IMR-90 (cell line): Measurements from ENCODE around the gene RFXANK. TPM values are rescaled to one million over a fixed set of nuclear protein-coding genes. Genes with fewer than 3 reads are reported as not detected.

ENCODE experiments used
- ATAC-seq: fragments of 200-7000 bp; cut with Tn5 transposase; 2 replicates; pipeline ENCODE4 v1.9.1; 2020; ENCODE audit warnings: low read depth, mild to moderate bottlenecking, moderate library complexity
- BruUV-seq: library from RNA; stranded (reverse); fragments of 400-500 nt; replicated peaks from 2 replicates; lab custom pipeline; 2021; lab: Mats Ljungman, UMichigan
- CTCF ChIA-PET: fragments of 300-600 bp; formaldehyde crosslinking; extraction: SDS; loops from one replicate; lab custom pipeline; 2021; ENCODE audit warnings: antibody characterized with exemption; lab: Yijun Ruan, JAX
- POLR2A ChIA-PET: fragments of 300-600 bp; sonication (Branson Sonifier 250); formaldehyde crosslinking; loops from one replicate; lab custom pipeline; 2022; ENCODE audit warnings: antibody characterized with exemption; ENCODE audit not compliant: unreplicated experiment; lab: Charles Lee
- DNase-seq: peaks from one replicate; pipeline ENCODE4 v3.0.0; 2013
- H2AFZ ChIP-seq: replicated peaks from 2 replicates; pipeline ENCODE3; 2013; ENCODE audit warnings: low read length, mild to moderate bottlenecking; ENCODE audit not compliant: poor library complexity
- H2AK5ac ChIP-seq: 2 replicates; pipeline ENCODE4 v1.6.1; 2013; ENCODE audit warnings: low read depth, low read length, inconsistent platforms
- H2AK9ac ChIP-seq: replicated peaks from 2 replicates; pipeline ENCODE3; 2013; ENCODE audit warnings: mild to moderate bottlenecking, low read depth, low read length, moderate library complexity; ENCODE audit not compliant: poor library complexity
- H2BK120ac ChIP-seq: 2 replicates; pipeline ENCODE4 v1.6.1; 2013; ENCODE audit warnings: low read depth, low read length, inconsistent platforms
- H2BK15ac ChIP-seq: 3 replicates; pipeline ENCODE4 v1.6.1; 2013; ENCODE audit warnings: low read depth, low read length, inconsistent platforms
- H2BK20ac ChIP-seq: 2 replicates; pipeline ENCODE4 v1.6.1; 2013; ENCODE audit warnings: low read depth, mild to moderate bottlenecking, inconsistent platforms, low read length, moderate library complexity
- H2BK5ac ChIP-seq: 2 replicates; pipeline ENCODE4 v1.6.1; 2013; ENCODE audit warnings: mild to moderate bottlenecking, low read depth, low read length, inconsistent platforms; ENCODE audit not compliant: poor library complexity, severe bottlenecking
- H3K14ac ChIP-seq: replicated peaks from 2 replicates; pipeline ENCODE4 v1.6.1; 2013; ENCODE audit warnings: low read depth, low read length, inconsistent platforms
- H3K18ac ChIP-seq: 2 replicates; pipeline ENCODE4 v1.6.1; 2013; ENCODE audit warnings: low read depth, low read length, control low read depth
- H3K23ac ChIP-seq: 2 replicates; pipeline ENCODE4 v1.6.1; 2013; ENCODE audit warnings: low read depth, low read length, inconsistent platforms
- H3K27ac ChIP-seq: 2 replicates; pipeline ENCODE4 v1.5.1; 2013; ENCODE audit warnings: mild to moderate bottlenecking, control low read depth, low read length; ENCODE audit not compliant: insufficient read depth
- H3K27me3 ChIP-seq: 2 replicates; pipeline ENCODE4 v1.6.1; 2013; ENCODE audit warnings: low read length; ENCODE audit not compliant: control insufficient read depth, insufficient read depth
- H3K36me3 ChIP-seq: 2 replicates; pipeline ENCODE4 v1.6.1; 2013; ENCODE audit warnings: low read length, mixed read lengths; ENCODE audit not compliant: control insufficient read depth, insufficient read depth
- H3K4ac ChIP-seq: 2 replicates; pipeline ENCODE4 v1.6.1; 2013; ENCODE audit warnings: low read depth, low read length, inconsistent platforms
- H3K4me1 ChIP-seq: 2 replicates; pipeline ENCODE4 v1.6.1; 2013; ENCODE audit warnings: low read length, mixed read lengths; ENCODE audit not compliant: control insufficient read depth, insufficient read depth
- H3K4me2 ChIP-seq: 2 replicates; pipeline ENCODE4 v1.6.1; 2013; ENCODE audit warnings: low read depth, mild to moderate bottlenecking, control low read depth, low read length, moderate library complexity
- H3K4me3 ChIP-seq: 2 replicates; pipeline ENCODE4 v1.5.1; 2013; ENCODE audit warnings: low read depth, mild to moderate bottlenecking, control low read depth, low read length, moderate library complexity; ENCODE audit not compliant: insufficient read depth
- H3K56ac ChIP-seq: 2 replicates; pipeline ENCODE4 v1.6.1; 2013; ENCODE audit warnings: low read length, inconsistent platforms; ENCODE audit not compliant: insufficient read depth; ENCODE audit errors: extremely low read depth
- H3K79me1 ChIP-seq, 2 experiments: 2 replicates each; pipeline ENCODE4 v1.6.1; 2013; ENCODE audit warnings: low read length in 2 of 2, inconsistent platforms in 1 of 2, low read depth in 1 of 2
- H3K9ac ChIP-seq: 2 replicates; pipeline ENCODE4 v1.6.1; 2013; ENCODE audit warnings: low read depth, low read length, control low read depth
- H3K9me1 ChIP-seq: 2 replicates; pipeline ENCODE4 v1.6.1; 2013; ENCODE audit warnings: low read length, inconsistent platforms; ENCODE audit not compliant: insufficient read depth
- H3K9me3 ChIP-seq: 2 replicates; pipeline ENCODE4 v1.6.1; 2013; ENCODE audit warnings: low read length; ENCODE audit not compliant: control insufficient read depth, insufficient read depth
- H4K20me1 ChIP-seq: 2 replicates; pipeline ENCODE4 v1.6.1; 2013; ENCODE audit warnings: low read length, inconsistent platforms; ENCODE audit not compliant: insufficient read depth
- H4K5ac ChIP-seq: 2 replicates; pipeline ENCODE4 v1.6.1; 2013; ENCODE audit warnings: mild to moderate bottlenecking, low read depth, low read length, control low read depth
- H4K8ac ChIP-seq, 2 experiments: 2 replicates each; pipeline ENCODE4 v1.6.1; 2013; ENCODE audit warnings: low read depth in 2 of 2, low read length in 2 of 2, control low read depth in 1 of 2, inconsistent platforms in 1 of 2
- H4K91ac ChIP-seq: 2 replicates; pipeline ENCODE4 v1.6.1; 2013; ENCODE audit warnings: low read depth, low read length, inconsistent platforms; ENCODE audit not compliant: insufficient read depth
- BHLHE40 ChIP-seq: fragments of 150-350 bp; IDR thresholded peaks from 2 replicates; pipeline ENCODE4 v1.6.1; 2016; ENCODE audit warnings: mild to moderate bottlenecking, low read depth, low read length
- CEBPB ChIP-seq: IDR thresholded peaks from 2 replicates; pipeline ENCODE4 v1.6.1; 2012; ENCODE audit warnings: low read depth, low read length, improper control_type of control experiment
- CHD1 ChIP-seq: IDR thresholded peaks from 2 replicates; pipeline ENCODE4 v1.6.1; 2012; ENCODE audit warnings: low read depth, low read length, improper control_type of control experiment
- FOS ChIP-seq: fragments of 150-350 bp; IDR thresholded peaks from 2 replicates; pipeline ENCODE4 v1.6.1; 2016; ENCODE audit warnings: low read depth, low read length
- MAFK ChIP-seq: IDR thresholded peaks from 2 replicates; pipeline ENCODE4 v1.6.1; 2012; ENCODE audit warnings: low read depth, low read length, improper control_type of control experiment
- MAZ ChIP-seq: IDR thresholded peaks from 2 replicates; pipeline ENCODE4 v1.6.1; 2012; ENCODE audit warnings: low read depth, mild to moderate bottlenecking, low read length, improper control_type of control experiment, moderate library complexity, borderline replicate concordance
- MXI1 ChIP-seq: IDR thresholded peaks from 2 replicates; pipeline ENCODE4 v1.6.1; 2012; ENCODE audit warnings: low read depth, mild to moderate bottlenecking, low read length, moderate library complexity, borderline replicate concordance
- NFE2L2 ChIP-seq: fragments of 150-350 bp; IDR thresholded peaks from 2 replicates; pipeline ENCODE4 v1.6.1; 2016; ENCODE audit warnings: low read depth, mild to moderate bottlenecking, low read length
- POLR2A ChIP-seq: IDR thresholded peaks from 2 replicates; pipeline ENCODE4 v1.6.1; 2012; ENCODE audit warnings: mild to moderate bottlenecking, low read depth, low read length
- RAD21 ChIP-seq: IDR thresholded peaks from 2 replicates; pipeline ENCODE4 v1.6.1; 2012; ENCODE audit warnings: low read length, improper control_type of control experiment
- RCOR1 ChIP-seq: IDR thresholded peaks from 2 replicates; pipeline ENCODE4 v1.6.1; 2012; ENCODE audit warnings: mild to moderate bottlenecking, low read length, improper control_type of control experiment; ENCODE audit not compliant: insufficient replicate concordance
- RFX5 ChIP-seq: IDR thresholded peaks from 2 replicates; pipeline ENCODE4 v1.8.0; 2012; ENCODE audit warnings: low read depth, mild to moderate bottlenecking, low read length, moderate library complexity
- SMC3 ChIP-seq: fragments of 150-350 bp; IDR thresholded peaks from 2 replicates; pipeline ENCODE4 v1.6.1; 2016; ENCODE audit warnings: low read depth, mild to moderate bottlenecking, antibody characterized with exemption, low read length, moderate library complexity
- whole genome bisulfite sequencing, 2 experiments: methylation state at CpG; one replicate each; pipeline versions ENCODE4 v1.1.5 to v1.1.7; 2013; ENCODE audit warnings: missing lambda C conversion rate in 2 of 2; ENCODE audit not compliant: insufficient read length in 1 of 2; ENCODE audit errors: extremely low coverage in 2 of 2; 5-methylcytosine and 5-hydroxymethylcytosine counted together
- dilution Hi-C: fragments of 300-500 bp; cut with HindIII; formaldehyde crosslinking; loops from one replicate; pipeline ENCODE4 v1.14.3; 2018; ENCODE audit warnings: low sequenced_read_pairs; ENCODE audit not compliant: unreplicated experiment
- in situ Hi-C: fragments of 300-500 bp; cut with MboI; formaldehyde crosslinking; loops from 3 replicates; pipeline ENCODE4 v1.14.3; 2019; ENCODE audit warnings: low sequenced_read_pairs, inconsistent platforms, mixed read lengths
- intact Hi-C: fragments of 100-400 bp; cut with micrococcal nuclease; formaldehyde crosslinking; loops from 2 replicates; pipeline ENCODE4 v1.10.0; 2022
- polyA plus RNA-seq, 3 experiments: library from polyadenylated mRNA; depleted of rRNA; stranded (reverse); fragments of >200 nt; gene quantifications; 2 replicates each; pipeline ENCODE4 v1.2.3, GENCODE V29; 2012; ENCODE audit warnings: low replicate concordance in 1 of 3
- total RNA-seq: library from RNA; depleted of rRNA; stranded (reverse); fragments of >200 nt; gene quantifications from 2 replicates; pipeline ENCODE4 v1.2.3, GENCODE V29; 2012
- TF ChIP-seq, protein P1 (sequence below): fragments of 150-350 bp; IDR thresholded peaks from 2 replicates; pipeline ENCODE4 v1.6.1; 2016; ENCODE audit warnings: low read depth, mild to moderate bottlenecking, low read length, moderate library complexity, borderline replicate concordance
- TF ChIP-seq, protein P2 (sequence below): conservative IDR thresholded peaks from 2 replicates; pipeline ENCODE4 v1.5.1; 2012; ENCODE audit warnings: mild to moderate bottlenecking, low read depth, low read length, improper control_type of control experiment

The RFXANK gene
- total and polyA plus RNA-seq, 2 of the 4 experiments (the other 2 are of a cell fraction): 68.3 to 97.8 TPM

DNA sequence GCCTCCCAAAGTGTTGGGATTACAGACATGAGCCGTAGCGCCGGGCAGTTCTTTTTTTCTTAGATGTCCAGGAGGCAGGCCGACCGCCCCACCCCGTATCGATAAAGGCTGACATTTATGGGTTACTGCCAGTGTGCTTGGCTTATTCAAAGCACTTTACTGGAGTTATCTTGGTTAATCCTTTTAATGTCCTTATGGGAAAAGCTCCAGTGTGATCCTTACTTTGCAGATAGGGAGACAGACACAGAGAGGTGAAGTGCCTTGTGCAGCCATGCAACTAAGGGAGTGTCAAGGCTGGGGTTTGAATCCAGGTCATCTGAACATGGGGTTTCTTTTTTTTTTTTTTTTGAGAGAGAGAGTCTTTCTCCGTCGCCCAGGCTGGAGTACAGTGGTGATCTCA lies 38.9 kb downstream of the RFXANK start:
- Histone ChIP-seq H3K79me1 (no peaks in the 10 kb centered on the region), H3K9me1 (no peaks in the 10 kb centered on the region), H4K20me1 (no peaks in the 10 kb centered on the region), H3K4me2 (no peak overlapping the region), H3K36me3 (no peaks in the 10 kb centered on the region), H3K4me3 (no peak overlapping the region), H3K27ac (no peak overlapping the region), H3K4me1 (no peaks in the 10 kb centered on the region), H4K5ac (no peak overlapping the region), H2BK20ac (no peak overlapping the region), H4K8ac (no peak overlapping the region), H3K23ac (no peak overlapping the region), H2AFZ (no peak overlapping the region), H3K27me3 (peaks cover 7% of the 10 kb centered on the region; the same call in 1 of the 2 replicates), H3K14ac (no peak overlapping the region), H2BK15ac (no peak overlapping the region), H2BK5ac (no peak overlapping the region), H2AK5ac (no peak overlapping the region), H3K18ac (no peak overlapping the region), H2BK120ac (no peak overlapping the region), H3K9ac (no peak overlapping the region), H3K56ac (no peak overlapping the region), H3K4ac (no peak overlapping the region), H3K9me3 (peaks cover 18% of the 10 kb centered on the region), H4K91ac (no peak overlapping the region), H2AK9ac (no peak overlapping the region)
- ChIA-PET CTCF (no interaction called here), POLR2A (no interaction called here)
- WGBS, 2 experiments: 96% methylated on average over 5 of the region's 9 CpGs; no CpG with 5 or more reads in 1 of the 2 experiments
- TF ChIP-seq RFX5 (no peak), POLR2A (no peak), MXI1 (no peak), CEBPB (no peak), MAZ (no peak), RAD21 (no peak), CHD1 (no peak), RCOR1 (no peak), NFE2L2 (no peak), MAFK (no peak), BHLHE40 (no peak), FOS (no peak), SMC3 (no peak)
- TF ChIP-seq, protein P1, sequence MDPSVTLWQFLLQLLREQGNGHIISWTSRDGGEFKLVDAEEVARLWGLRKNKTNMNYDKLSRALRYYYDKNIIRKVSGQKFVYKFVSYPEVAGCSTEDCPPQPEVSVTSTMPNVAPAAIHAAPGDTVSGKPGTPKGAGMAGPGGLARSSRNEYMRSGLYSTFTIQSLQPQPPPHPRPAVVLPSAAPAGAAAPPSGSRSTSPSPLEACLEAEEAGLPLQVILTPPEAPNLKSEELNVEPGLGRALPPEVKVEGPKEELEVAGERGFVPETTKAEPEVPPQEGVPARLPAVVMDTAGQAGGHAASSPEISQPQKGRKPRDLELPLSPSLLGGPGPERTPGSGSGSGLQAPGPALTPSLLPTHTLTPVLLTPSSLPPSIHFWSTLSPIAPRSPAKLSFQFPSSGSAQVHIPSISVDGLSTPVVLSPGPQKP: no peak
- TF ChIP-seq, protein P2, sequence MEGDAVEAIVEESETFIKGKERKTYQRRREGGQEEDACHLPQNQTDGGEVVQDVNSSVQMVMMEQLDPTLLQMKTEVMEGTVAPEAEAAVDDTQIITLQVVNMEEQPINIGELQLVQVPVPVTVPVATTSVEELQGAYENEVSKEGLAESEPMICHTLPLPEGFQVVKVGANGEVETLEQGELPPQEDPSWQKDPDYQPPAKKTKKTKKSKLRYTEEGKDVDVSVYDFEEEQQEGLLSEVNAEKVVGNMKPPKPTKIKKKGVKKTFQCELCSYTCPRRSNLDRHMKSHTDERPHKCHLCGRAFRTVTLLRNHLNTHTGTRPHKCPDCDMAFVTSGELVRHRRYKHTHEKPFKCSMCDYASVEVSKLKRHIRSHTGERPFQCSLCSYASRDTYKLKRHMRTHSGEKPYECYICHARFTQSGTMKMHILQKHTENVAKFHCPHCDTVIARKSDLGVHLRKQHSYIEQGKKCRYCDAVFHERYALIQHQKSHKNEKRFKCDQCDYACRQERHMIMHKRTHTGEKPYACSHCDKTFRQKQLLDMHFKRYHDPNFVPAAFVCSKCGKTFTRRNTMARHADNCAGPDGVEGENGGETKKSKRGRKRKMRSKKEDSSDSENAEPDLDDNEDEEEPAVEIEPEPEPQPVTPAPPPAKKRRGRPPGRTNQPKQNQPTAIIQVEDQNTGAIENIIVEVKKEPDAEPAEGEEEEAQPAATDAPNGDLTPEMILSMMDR: no peak
- ATAC-seq (no peak), DNase-seq (no peak)
- dilution Hi-C loops: no loop called here
- no TSS peak for BruUV-seq
- intact Hi-C loops: no loop called here
- in situ Hi-C loops: no loop called here
